Suprapubic skin (tissue), 4 donors: ENCODE data around the gene KCNRG.

Experiments used
- CTCF ChIP-seq, 2 donors: fragments of 200-600 bp in 1 of 2; fragments of 450-650 bp in 1 of 2; sonication (generic) in 1 of 2; IDR thresholded peaks; one replicate each; pipeline ENCODE4 v1.5.1; 2016 to 2019; ENCODE audit warnings: antibody characterized with exemption in 2 of 2, mild to moderate bottlenecking in 1 of 2, moderate library complexity in 1 of 2
- EP300 ChIP-seq: sonication (generic); formaldehyde crosslinking; IDR thresholded peaks from one replicate; pipeline ENCODE4 v1.6.1; 2017; ENCODE audit warnings: antibody characterized with exemption
- POLR2A ChIP-seq, 2 donors: fragments of 450-650 bp; IDR thresholded peaks; one replicate each; pipeline ENCODE4 v1.6.1; 2017; ENCODE audit warnings: antibody characterized with exemption in 2 of 2, mild to moderate bottlenecking in 2 of 2, moderate library complexity in 2 of 2
- POLR2AphosphoS5 ChIP-seq, 3 donors: sonication (generic); formaldehyde crosslinking; IDR thresholded peaks; one replicate each; pipeline ENCODE4 v1.6.1; 2017; ENCODE audit warnings: antibody characterized with exemption in 3 of 3

- no peak for TF ChIP-seq EP300
- TF ChIP-seq CTCF (IDR thresholded peaks at IDR 0.05): no peak
- TF ChIP-seq POLR2A (IDR thresholded peaks at IDR 0.05): no peak
- no peak for TF ChIP-seq POLR2AphosphoS5 (IDR thresholded peaks at IDR 0.05)
Measured at GRCh38 chr13:50069261-50069660, 54.0 kb downstream of the KCNRG start.
